Parathyroid adenoma (tissue), 2 donors: ENCODE data around the gene L3MBTL4.

ENCODE experiments used
- H2AFZ ChIP-seq: fragments of 300-600 bp; sonication (generic); one replicate; pipeline ENCODE4 v1.7.0; 2017; ENCODE audit warnings: antibody characterized with exemption, mild to moderate bottlenecking
- H3K27ac ChIP-seq: fragments of 300-600 bp; sonication (generic); one replicate; pipeline ENCODE4 v1.7.0; 2017
- H3K27me3 ChIP-seq: fragments of 300-600 bp; sonication (generic); one replicate; pipeline ENCODE4 v1.7.0; 2017; ENCODE audit warnings: low read length; ENCODE audit not compliant: control insufficient read depth, insufficient read depth
- H3K36me3 ChIP-seq: fragments of 300-600 bp; sonication (generic); one replicate; pipeline ENCODE4 v1.7.0; 2017; ENCODE audit warnings: low read length; ENCODE audit not compliant: control insufficient read depth, insufficient read depth
- H3K4me1 ChIP-seq: fragments of 300-600 bp; sonication (generic); one replicate; pipeline ENCODE4 v1.7.0; 2017; ENCODE audit warnings: control low read depth
- H3K4me2 ChIP-seq: fragments of 300-600 bp; sonication (generic); one replicate; pipeline ENCODE4 v1.7.0; 2017; ENCODE audit warnings: low read length
- H3K4me3 ChIP-seq: fragments of 300-600 bp; sonication (generic); one replicate; pipeline ENCODE4 v1.7.0; 2017; ENCODE audit warnings: low read depth, low read length
- H3K79me2 ChIP-seq: fragments of 300-600 bp; sonication (generic); one replicate; pipeline ENCODE4 v1.7.0; 2017; ENCODE audit warnings: control low read depth
- H3K9ac ChIP-seq: fragments of 300-600 bp; sonication (generic); one replicate; pipeline ENCODE4 v1.7.0; 2017; ENCODE audit warnings: mild to moderate bottlenecking
- H3K9me3 ChIP-seq: fragments of 300-600 bp; sonication (generic); one replicate; pipeline ENCODE4 v1.7.0; 2017; ENCODE audit warnings: low read length; ENCODE audit not compliant: control insufficient read depth
- CTCF ChIP-seq: fragments of 300-600 bp; sonication (generic); IDR thresholded peaks from one replicate; pipeline ENCODE4 v1.7.0; 2017; ENCODE audit warnings: antibody characterized with exemption, mild to moderate bottlenecking
- donor health status: primary hyperparathyroidism.

The L3MBTL4 gene

DNA sequence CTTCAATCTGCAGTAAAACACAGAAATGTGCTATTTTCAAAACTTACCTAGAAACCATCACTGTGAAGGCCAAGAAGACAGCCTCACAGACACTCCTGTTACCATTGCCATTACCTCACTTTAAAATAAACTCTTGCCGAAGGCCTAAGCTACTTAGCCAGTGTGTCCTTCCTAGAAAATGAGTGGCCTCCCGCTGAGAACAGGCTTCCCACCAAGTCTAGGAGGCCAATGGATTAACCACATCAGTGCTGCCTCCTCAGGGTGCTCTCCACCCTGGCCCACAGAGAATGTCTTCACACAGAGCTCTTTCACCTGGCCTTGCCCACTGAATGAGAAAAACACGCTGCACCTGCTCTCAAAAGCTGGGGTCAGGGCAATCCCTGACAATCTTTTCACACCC lies 47.5 kb downstream of the L3MBTL4 start:
- no peak overlapping the region for H3K4me2 ChIP-seq
- peaks cover 28% of the 10 kb centered on the region for H3K79me2 ChIP-seq
- no peak for TF ChIP-seq CTCF
- no peaks in the 10 kb centered on the region for H3K36me3 ChIP-seq
- H2AFZ ChIP-seq: no peak overlapping the region
- no peaks in the 10 kb centered on the region for H3K27me3 ChIP-seq
- H3K9me3 ChIP-seq: no peaks in the 10 kb centered on the region
- no peak overlapping the region for H3K27ac ChIP-seq
- H3K9ac ChIP-seq: no peak overlapping the region
- H3K4me3 ChIP-seq: no peak overlapping the region
- peaks cover 37% of the 10 kb centered on the region for H3K4me1 ChIP-seq

DNA sequence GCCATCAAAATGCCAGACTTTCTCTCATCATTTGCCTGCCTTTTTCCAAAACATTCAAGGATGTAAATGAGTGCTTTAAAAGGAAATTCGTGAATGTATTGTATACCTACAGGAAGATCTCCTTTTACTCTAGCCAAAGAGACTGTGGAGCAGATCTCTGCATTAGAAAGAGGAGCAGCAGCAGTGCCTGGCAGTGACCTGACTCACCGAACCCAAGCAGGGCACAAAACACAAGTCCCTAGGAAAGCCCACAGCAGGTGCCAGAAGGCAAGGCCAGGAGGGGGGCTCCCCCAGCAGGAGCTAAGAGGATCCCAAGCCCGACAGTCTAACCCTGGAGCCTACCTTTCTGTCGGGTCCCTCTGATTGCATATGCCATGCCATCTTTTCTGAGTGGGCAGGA lies 47.9 kb downstream of the L3MBTL4 start:
- H3K79me2 ChIP-seq: peaks cover 29% of the 10 kb centered on the region
- no peak overlapping the region for H3K9ac ChIP-seq
- no peaks in the 10 kb centered on the region for H3K36me3 ChIP-seq
- H3K4me2 ChIP-seq: no peak overlapping the region
- no peaks in the 10 kb centered on the region for H3K27me3 ChIP-seq
- no peak for TF ChIP-seq CTCF
- no peak overlapping the region for H3K27ac ChIP-seq
- peaks cover 36% of the 10 kb centered on the region for H3K4me1 ChIP-seq
- no peak overlapping the region for H3K4me3 ChIP-seq
- H2AFZ ChIP-seq: no peak overlapping the region
- H3K9me3 ChIP-seq: no peaks in the 10 kb centered on the region

GRCh38 chr18:6365385-6365784 lies 49.3 kb downstream of the L3MBTL4 start:
- Histone ChIP-seq H2AFZ (no peak overlapping the region), H3K27ac (no peak overlapping the region), H3K79me2 (peaks cover 32% of the 10 kb centered on the region), H3K9me3 (no peaks in the 10 kb centered on the region), H3K4me1 (peaks cover 35% of the 10 kb centered on the region), H3K4me3 (no peak overlapping the region), H3K27me3 (no peaks in the 10 kb centered on the region), H3K36me3 (no peaks in the 10 kb centered on the region), H3K9ac (no peak overlapping the region), H3K4me2 (no peak overlapping the region)
- TF ChIP-seq CTCF: no peak

DNA sequence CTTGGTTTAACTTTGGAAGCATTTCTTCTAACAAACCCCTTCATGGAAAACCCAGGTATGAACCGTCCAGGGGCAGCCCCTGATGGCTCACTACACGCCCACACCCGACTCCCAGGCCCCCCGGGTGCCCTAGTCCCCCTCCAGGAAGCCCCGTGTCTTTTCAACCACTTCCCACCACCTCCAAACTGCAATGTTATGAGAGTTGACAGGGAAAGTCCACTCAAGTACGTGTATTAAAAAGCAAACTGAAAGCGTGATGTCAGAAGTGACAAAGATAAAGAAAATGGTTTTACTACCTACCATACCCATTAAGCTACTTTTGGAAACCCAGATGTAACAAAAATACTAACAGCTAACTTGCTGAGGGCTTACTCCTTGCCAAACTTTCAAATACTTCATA lies 51.5 kb downstream of the L3MBTL4 start:
- H3K79me2 ChIP-seq: peaks cover 24% of the 10 kb centered on the region
- no peak overlapping the region for H3K4me3 ChIP-seq
- no peak overlapping the region for H3K27ac ChIP-seq
- H3K4me1 ChIP-seq: peaks cover 37% of the 10 kb centered on the region
- no peak overlapping the region for H3K9ac ChIP-seq
- TF ChIP-seq CTCF: no peak
- H3K27me3 ChIP-seq: no peaks in the 10 kb centered on the region
- H3K36me3 ChIP-seq: no peaks in the 10 kb centered on the region
- no peak overlapping the region for H3K4me2 ChIP-seq
- no peak overlapping the region for H2AFZ ChIP-seq
- H3K9me3 ChIP-seq: no peaks in the 10 kb centered on the region

DNA sequence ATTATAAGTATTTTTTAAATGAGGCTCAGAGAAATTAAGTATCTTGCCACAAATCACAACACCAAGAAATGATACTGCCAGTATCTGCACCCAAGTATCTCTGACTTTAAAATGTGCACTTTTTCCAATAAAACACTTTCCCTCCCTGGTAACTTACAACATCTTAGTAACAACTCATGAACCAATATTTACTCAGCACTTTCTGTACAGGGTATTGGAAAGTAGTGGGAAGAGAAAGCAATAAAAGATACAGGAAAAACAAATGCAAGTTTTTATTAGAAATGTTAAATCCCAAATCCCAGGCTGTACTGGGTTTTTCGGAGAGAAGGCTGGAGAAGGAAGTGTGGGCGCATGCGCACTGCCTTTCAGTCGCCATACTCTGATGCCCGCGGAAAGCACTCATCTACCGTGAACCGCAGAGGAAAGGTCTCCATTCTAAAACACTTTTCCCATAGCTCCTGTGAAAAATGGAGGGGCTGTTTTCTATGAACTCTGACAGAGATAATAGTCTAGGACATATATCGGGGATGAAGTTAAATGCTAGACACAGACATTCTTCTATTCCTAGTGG lies 52.1 kb downstream of the L3MBTL4 start:
- peaks cover 24% of the 10 kb centered on the region for H3K79me2 ChIP-seq
- no peaks in the 10 kb centered on the region for H3K36me3 ChIP-seq
- TF ChIP-seq CTCF: no peak
- no peak overlapping the region for H3K4me2 ChIP-seq
- no peak overlapping the region for H3K27ac ChIP-seq
- H3K27me3 ChIP-seq: no peaks in the 10 kb centered on the region
- H3K4me3 ChIP-seq: no peak overlapping the region
- H3K9me3 ChIP-seq: no peaks in the 10 kb centered on the region
- peaks cover 41% of the 10 kb centered on the region for H3K4me1 ChIP-seq
- no peak overlapping the region for H2AFZ ChIP-seq
- H3K9ac ChIP-seq: no peak overlapping the region
